Brain microvascular endothelial cell (primary cell): ENCODE results near the gene TLE6.

Experiments
- DNase-seq: peaks from one replicate; pipeline ENCODE4 v3.0.0-alpha.2; 2020
- H3K27ac ChIP-seq: fragments of 250-450 bp; sonication (Bioruptor Pico); 2 replicates; pipeline ENCODE4 v1.5.1; 2020; ENCODE audit warnings: mild to moderate bottlenecking, moderate library complexity
- H3K27me3 ChIP-seq: fragments of 250-450 bp; sonication (Bioruptor Pico); replicated peaks from 2 replicates; pipeline ENCODE4 v1.5.1; 2020; ENCODE audit warnings: mild to moderate bottlenecking
- H3K36me3 ChIP-seq: fragments of 250-450 bp; sonication (Bioruptor Pico); replicated peaks from 2 replicates; pipeline ENCODE4 v1.5.1; 2020; ENCODE audit warnings: mild to moderate bottlenecking
- H3K4me3 ChIP-seq: 2 replicates; pipeline ENCODE4 v1.5.1; 2011; ENCODE audit warnings: low read depth, mild to moderate bottlenecking, control low read depth, low read length, moderate library complexity
- CTCF ChIP-seq: IDR thresholded peaks from 2 replicates; pipeline ENCODE4 v1.5.1; 2011; ENCODE audit warnings: low read depth, mild to moderate bottlenecking, moderate library complexity, low read length, control low read depth, inconsistent platforms; ENCODE audit errors: missing control alignments
- in situ Hi-C: cut with HindIII; loops from 2 replicates; pipeline ENCODE4 v1.10.0; 2017; ENCODE audit warnings: low sequenced_read_pairs, low pct_ligation_motif_present

TLE6 gene

GRCh38 chr19:3028305-3029064 is 51.1 kb downstream of the TLE6 start:
- Histone ChIP-seq H3K27me3 (peaks cover 68% of the 10 kb centered on the region), H3K4me3 (peak overlapping the region; percentile 24), H3K27ac (no peak overlapping the region), H3K36me3 (no peaks in the 10 kb centered on the region)
- DNase-seq: no peak
- in situ Hi-C loops: no loop called here
- no peak for TF ChIP-seq CTCF

- peak within 1 kb of the TSS; percentile 24 for H3K4me3 ChIP-seq
- in situ Hi-C loops: no loop called here
- no peaks in the 10 kb centered on the region for H3K36me3 ChIP-seq
- DNase-seq: no peak
- peaks cover 69% of the 10 kb centered on the region for H3K27me3 ChIP-seq
- no peak for TF ChIP-seq CTCF
- H3K27ac ChIP-seq: no peak within 1 kb of the TSS
Measured at GRCh38 chr19:3029065-3029923, 51.9 kb downstream of the TLE6 start, which contains the start of gene TLE2. Gene TLE2, minus strand, starts transcription at chr19:3029280. Its CDS starts 376 bp downstream, at chr19:3028904.

- no peak overlapping the region for H3K4me3 ChIP-seq
- H3K27ac ChIP-seq: no peak overlapping the region
- H3K27me3 ChIP-seq: peaks cover 50% of the 10 kb centered on the region
- no peak for DNase-seq
- H3K36me3 ChIP-seq: no peaks in the 10 kb centered on the region
- in situ Hi-C loops: no loop called here
- no peak for TF ChIP-seq CTCF
Measured at GRCh38 chr19:3031607-3031867, 54.2 kb downstream of the TLE6 start.

- Histone ChIP-seq H3K27ac (no peak overlapping the region), H3K27me3 (peaks cover 29% of the 10 kb centered on the region), H3K36me3 (no peaks in the 10 kb centered on the region), H3K4me3 (no peak overlapping the region)
- no peak for DNase-seq
- in situ Hi-C loops: no loop called here
- no peak for TF ChIP-seq CTCF
Measured at GRCh38 chr19:3033595-3034405, 56.4 kb downstream of the TLE6 start.

- no peak for DNase-seq
- no peak for TF ChIP-seq CTCF
- no peak overlapping the region for H3K4me3 ChIP-seq
- H3K27me3 ChIP-seq: peaks cover 28% of the 10 kb centered on the region
- no peaks in the 10 kb centered on the region for H3K36me3 ChIP-seq
- no peak overlapping the region for H3K27ac ChIP-seq
- in situ Hi-C loops: no loop called here
Measured at GRCh38 chr19:3034406-3034655, 57.0 kb downstream of the TLE6 start.
